K562 (cell line): Measurements from ENCODE around the gene MEIKIN. TPM values are rescaled to one million over a fixed set of nuclear protein-coding genes. Genes with fewer than 3 reads are reported as not detected.

Experiments
- ATAC-seq: fragments of 200-7000 bp; cut with Tn5 transposase; 3 replicates; pipeline ENCODE4 v1.9.1; 2020; ENCODE audit warnings: moderate library complexity
- BruUV-seq: library from RNA; stranded (reverse); fragments of 400-500 nt; replicated peaks from 2 replicates; lab custom pipeline; 2021; lab: Mats Ljungman, UMichigan
- CTCF ChIA-PET: fragments of 300-600 bp; formaldehyde crosslinking; extraction: SDS; loops from one replicate; lab custom pipeline; 2021; ENCODE audit warnings: low intra/inter-chr PET ratio; lab: Yijun Ruan, JAX
- POLR2A ChIA-PET: fragments of 300-600, 350-650 bp; sonication (Branson Sonifier 250); formaldehyde crosslinking; extraction: SDS; loops from one replicate; lab custom pipeline; 2021; ENCODE audit warnings: antibody characterized with exemption, inconsistent platforms; lab: Yijun Ruan, JAX
- DNase-seq, 4 experiments: peaks; one replicate each; pipeline versions ENCODE4 v3.0.0 to v3.0.0-alpha.2; 2011 to 2018; ENCODE audit warnings: low spot score in 3 of 4, mixed read lengths in 3 of 4; ENCODE audit errors: extremely low read depth in 1 of 4
- FAIRE-seq: peaks from 2 replicates; lab custom pipeline; 2011; peaks lifted over from hg19 to GRCh38; lab: Jason Lieb, UNC
- H2AFZ ChIP-seq: 2 replicates; pipeline ENCODE4 v1.6.0; 2011; ENCODE audit warnings: low read depth, low read length, control low read depth, inconsistent platforms
- H3K27ac ChIP-seq: fragments of 200-600 bp; 3 replicates; pipeline ENCODE4 v1.8.0; 2011; ENCODE audit warnings: low read depth, mild to moderate bottlenecking, control low read depth, inconsistent platforms, low read length, moderate library complexity, mixed read lengths; ENCODE audit errors: extremely low read depth
- H3K27me3 ChIP-seq, 2 experiments: fragments of 300-600 bp in 1 of 2; 2 replicates in 1 of 2; 3 replicates in 1 of 2; pipeline versions ENCODE4 v1.6.0 to v1.8.0; 2011; ENCODE audit warnings: inconsistent platforms in 2 of 2, low read length in 2 of 2, mild to moderate bottlenecking in 1 of 2, mixed read lengths in 1 of 2, moderate library complexity in 1 of 2; ENCODE audit not compliant: control insufficient read depth in 2 of 2, insufficient read depth in 2 of 2
- H3K36me3 ChIP-seq: fragments of 300-600 bp; 3 replicates; pipeline ENCODE4 v1.8.0; 2011; ENCODE audit warnings: mild to moderate bottlenecking, low read length, inconsistent platforms; ENCODE audit not compliant: control insufficient read depth, insufficient read depth
- H3K4me1 ChIP-seq, 2 experiments: fragments of 200-600 bp in 1 of 2; replicated peaks in 1 of 2; 2 replicates in 1 of 2; 3 replicates in 1 of 2; pipeline versions ENCODE4 v1.5.1 to v1.8.0; 2011; ENCODE audit warnings: inconsistent platforms in 2 of 2, low read length in 2 of 2, mild to moderate bottlenecking in 1 of 2, mixed read lengths in 1 of 2, moderate library complexity in 1 of 2; ENCODE audit not compliant: control insufficient read depth in 2 of 2, insufficient read depth in 2 of 2
- H3K4me2 ChIP-seq: 2 replicates; pipeline ENCODE4 v1.6.1; 2011; ENCODE audit warnings: low read length, control low read depth, inconsistent platforms, mixed read lengths; ENCODE audit not compliant: insufficient read depth
- H3K4me3 ChIP-seq: fragments of 200-600 bp; sonication (generic), shearing (Covaris generic); 2 replicates; pipeline ENCODE4 v1.5.1; 2016; ENCODE audit warnings: control low read depth, inconsistent platforms
- H3K79me2 ChIP-seq: fragments of 200-600 bp; 3 replicates; pipeline ENCODE4 v1.8.0; 2011; ENCODE audit warnings: low read length, inconsistent platforms; ENCODE audit not compliant: control insufficient read depth, insufficient read depth
- H3K9ac ChIP-seq, 2 experiments: 2 replicates each; pipeline versions ENCODE4 v1.6.0 to v1.6.1; 2011; ENCODE audit warnings: low read depth in 2 of 2, low read length in 2 of 2, control low read depth in 1 of 2, inconsistent platforms in 1 of 2, mild to moderate bottlenecking in 1 of 2, mixed read lengths in 1 of 2; ENCODE audit not compliant: insufficient read depth in 1 of 2
- H3K9me1 ChIP-seq: one replicate; pipeline ENCODE4 v1.6.0; 2011; ENCODE audit warnings: inconsistent platforms, mild to moderate bottlenecking, low read length, moderate library complexity; ENCODE audit not compliant: control insufficient read depth, insufficient read depth
- H3K9me3 ChIP-seq: replicated peaks from 2 replicates; pipeline ENCODE4 v1.5.1; 2011; ENCODE audit warnings: low read depth, low read length, inconsistent platforms; ENCODE audit not compliant: control insufficient read depth, insufficient read depth
- H4K20me1 ChIP-seq: replicated peaks from 2 replicates; pipeline ENCODE4 v1.6.1; 2011; ENCODE audit warnings: low read length, inconsistent platforms, mixed read lengths; ENCODE audit not compliant: control insufficient read depth, insufficient read depth
- CHD7 ChIP-seq: fragments of 200-600 bp; sonication (generic); IDR thresholded peaks from one replicate; pipeline ENCODE4 v1.6.1; 2012; ENCODE audit warnings: mild to moderate bottlenecking, low read depth, low read length, inconsistent platforms
- CREBBP ChIP-seq: IDR thresholded peaks from one replicate; pipeline ENCODE4 v1.6.1; 2012; ENCODE audit warnings: low read depth, mild to moderate bottlenecking, control low read depth, inconsistent platforms, low read length
- FOXK1 ChIP-seq: sonication (generic); formaldehyde crosslinking; IDR thresholded peaks from 2 replicates; pipeline ENCODE4 v1.8.0; 2022; ENCODE audit warnings: missing genetic modification reagents, mild to moderate bottlenecking, borderline replicate concordance
- IRF2 ChIP-seq: sonication (generic); formaldehyde crosslinking; IDR thresholded peaks from 2 replicates; pipeline ENCODE4 v1.8.1; 2022; ENCODE audit warnings: mild to moderate bottlenecking, missing genetic modification reagents
- JUND ChIP-seq, 2 experiments: IDR thresholded peaks; 2 replicates in 1 of 2; 3 replicates in 1 of 2; pipeline ENCODE4 v1.6.1; 2011; ENCODE audit warnings: borderline replicate concordance in 2 of 2, low read depth in 2 of 2, low read length in 2 of 2, improper control_type of control experiment in 1 of 2, missing biosample characterization in 1 of 2, missing genetic modification characterization in 1 of 2, missing genetic modification reagents in 1 of 2
- KDM1A ChIP-seq, 2 experiments: fragments of 450-650 bp; IDR thresholded peaks; 2 replicates each; pipeline ENCODE4 v1.6.1; 2016; ENCODE audit warnings: mild to moderate bottlenecking in 2 of 2
- OTX1 ChIP-seq: fragments of 450-650 bp; formaldehyde crosslinking; IDR thresholded peaks from 2 replicates; pipeline ENCODE4 v1.4.0; 2022; ENCODE audit warnings: mild to moderate bottlenecking
- TAF9B ChIP-seq: fragments of 450-650 bp; IDR thresholded peaks from 2 replicates; pipeline ENCODE4 v1.6.1; 2018; ENCODE audit warnings: mild to moderate bottlenecking; ENCODE audit not compliant: partially characterized antibody
- WGBS: fragments of 100-300 bp; shearing (Covaris generic); methylation state at CpG from one replicate; pipeline ENCODE4 v1.1.6; 2016; ENCODE audit warnings: low coverage, mixed read lengths; ENCODE audit not compliant: insufficient coverage; ENCODE audit errors: missing lambda C conversion rate; 5-methylcytosine and 5-hydroxymethylcytosine counted together
- in situ Hi-C: fragments of 300-500 bp; cut with MboI; formaldehyde crosslinking; loops from 4 replicates; pipeline ENCODE4 v1.15.0; 2018; ENCODE audit warnings: inconsistent platforms, mixed read lengths
- intact Hi-C: fragments of 100-400 bp; cut with micrococcal nuclease; formaldehyde crosslinking; loops from 2 replicates; pipeline ENCODE4 v1.14.2; 2022
- polyA plus RNA-seq, 8 experiments: library from polyadenylated mRNA; depleted of rRNA in 4 of 8; stranded (reverse) in 5 of 8; unstranded in 3 of 8; fragments of >200 nt; fragmentation: Nextera tagmentation in 2 of 8; fragmentation: Illumina TruSeq in 1 of 8; extraction: Ambion mirVana in 2 of 8; extraction: Trizol in 1 of 8; gene quantifications; 2 replicates each; pipeline versions ENCODE4 v1.2.1 to v1.2.3, GENCODE V29; 2011 to 2014; ENCODE audit warnings: inconsistent platforms in 1 of 8, missing spikeins in 1 of 8
- total RNA-seq, 7 experiments: library from RNA; depleted of rRNA in 6 of 7; stranded (reverse); fragments of >200 nt in 6 of 7; fragmentation: Illumina TruSeq in 2 of 7; extraction: Trizol in 2 of 7; gene quantifications; 2 replicates each; pipeline versions ENCODE4 v1.2.1 to v1.2.3, GENCODE V29; 2011 to 2021; ENCODE audit warnings: low replicate concordance in 1 of 7

MEIKIN gene
- total and polyA plus RNA-seq, 9 of the 15 experiments (the other 6 are each of a cell fraction or from before 2014, with no cell fraction given) = 0.18 TPM; not detected in 8

- Histone ChIP-seq H3K9me1 (no peaks in the 10 kb centered on the region), H3K9me3 (no peaks in the 10 kb centered on the region; the same call in 1 of the 2 replicates), H3K4me2 (no peak overlapping the region), H4K20me1 (no peaks in the 10 kb centered on the region), H3K79me2 (no peaks in the 10 kb centered on the region), H3K4me1 (peaks cover 0 to 10% of the 10 kb centered on the region in 2 experiments; a peak in 2 of 5 replicates), H3K9ac (no peak overlapping the region), H3K36me3 (no peaks in the 10 kb centered on the region), H3K27me3 (no peaks in the 10 kb centered on the region), H3K4me3 (no peak overlapping the region), H3K27ac (no peak overlapping the region), H2AFZ (no peak overlapping the region)
- BruUV-seq = no TSS peak
- in situ Hi-C loops (no loop called here), intact Hi-C loops (no loop called here)
- DNase-seq (no peak), FAIRE-seq (no peak), ATAC-seq (no peak)
- WGBS = 43% methylated on average over 2 of the region's 2 CpGs
- ChIA-PET POLR2A (interaction anchor here (0.6 kb wide), 2 partner anchors 15 to 161 kb away, joined by 3 read pairs; no protein-coding TSS in a partner anchor), CTCF (no interaction called here)
- TF ChIP-seq KDM1A (IDR thresholded peaks at IDR 0.05) = no peak
- TF ChIP-seq FOXK1 (CRISPR knock-in tag) = no peak
- no peak for TF ChIP-seq OTX1
- no peak for TF ChIP-seq CHD7
- TF ChIP-seq IRF2 = no peak
- no peak for TF ChIP-seq JUND (IDR thresholded peaks at IDR 0.05; ENCODE audit: borderline replicate concordance, low read depth, low read length)
- TF ChIP-seq JUND (tag; IDR thresholded peaks at IDR 0.05; ENCODE audit: borderline replicate concordance, low read depth, low read length) = no peak
- TF ChIP-seq CREBBP = no peak
- no peak for TF ChIP-seq TAF9B
Observed at GRCh38 chr5:131818001-131818724, 127.3 kb downstream of the MEIKIN start.
